Liver (tissue), 9 donors: ENCODE data around the gene FASTKD1. TPM values are rescaled to one million over a fixed set of nuclear protein-coding genes. Genes with fewer than 3 reads are reported as not detected.
A peak's percentile ranks its signal among the peaks of the same experiment; 100 is the strongest.

Experiments used
- DNase-seq: peaks from one replicate; pipeline ENCODE4 v3.0.0-alpha.2; 2017; ENCODE audit warnings: low spot score
- H3K27ac ChIP-seq, 2 donors: one replicate each; pipeline ENCODE4 v1.7.0; 2013; ENCODE audit warnings: inconsistent platforms in 2 of 2, low read length in 2 of 2, control low read depth in 1 of 2, low read depth in 1 of 2, mild to moderate bottlenecking in 1 of 2
- H3K27me3 ChIP-seq, 4 donors: one replicate each; pipeline versions ENCODE4 v1.6.1 to v1.7.0; 2013; ENCODE audit warnings: low read length in 3 of 4, inconsistent platforms in 1 of 4, mild to moderate bottlenecking in 1 of 4, moderate library complexity in 1 of 4; ENCODE audit not compliant: control insufficient read depth in 4 of 4, insufficient read depth in 4 of 4
- H3K36me3 ChIP-seq, 4 donors: one replicate each; pipeline versions ENCODE4 v1.6.1 to v1.7.0; 2013; ENCODE audit warnings: low read length in 3 of 4, mild to moderate bottlenecking in 3 of 4, low read depth in 1 of 4, moderate library complexity in 1 of 4; ENCODE audit not compliant: control insufficient read depth in 4 of 4, insufficient read depth in 3 of 4
- H3K4me1 ChIP-seq, 4 donors: one replicate each; pipeline versions ENCODE4 v1.6.1 to v1.7.0; 2013; ENCODE audit warnings: low read length in 3 of 4, mild to moderate bottlenecking in 3 of 4, moderate library complexity in 1 of 4; ENCODE audit not compliant: control insufficient read depth in 4 of 4, insufficient read depth in 4 of 4
- H3K4me3 ChIP-seq, 3 donors: one replicate each; pipeline versions ENCODE4 v1.6.1 to v1.7.0; 2013; ENCODE audit warnings: low read length in 3 of 3, control low read depth in 1 of 3, low read depth in 1 of 3, mild to moderate bottlenecking in 1 of 3
- H3K9ac ChIP-seq, 2 donors: one replicate each; pipeline ENCODE4 v1.7.0; 2013; ENCODE audit warnings: low read length in 2 of 2, mild to moderate bottlenecking in 2 of 2, moderate library complexity in 2 of 2, control low read depth in 1 of 2, low read depth in 1 of 2
- H3K9me3 ChIP-seq, 4 donors: one replicate each; pipeline versions ENCODE4 v1.6.1 to v1.7.0; 2013; ENCODE audit warnings: low read length in 3 of 4; ENCODE audit not compliant: control insufficient read depth in 4 of 4
- EGR1 ChIP-seq, 2 donors: IDR thresholded peaks; 2 replicates each; pipeline ENCODE4 v1.6.1; 2016 to 2018; ENCODE audit warnings: antibody characterized with exemption in 2 of 2, low read depth in 2 of 2
- FOXA1 ChIP-seq: IDR thresholded peaks from 2 replicates; pipeline ENCODE4 v1.6.1; 2016; ENCODE audit warnings: antibody characterized with exemption
- FOXA2 ChIP-seq: IDR thresholded peaks from 2 replicates; pipeline ENCODE4 v1.6.1; 2016; ENCODE audit warnings: antibody characterized with exemption
- HNF4A ChIP-seq, 2 donors: conservative IDR thresholded peaks; 2 replicates each; pipeline ENCODE4 v1.6.1; 2016; ENCODE audit warnings: antibody characterized with exemption in 2 of 2, mild to moderate bottlenecking in 2 of 2
- HNF4G ChIP-seq: IDR thresholded peaks from 2 replicates; pipeline ENCODE4 v1.6.1; 2016; ENCODE audit warnings: antibody characterized with exemption
- JUND ChIP-seq, 2 donors: IDR thresholded peaks; 2 replicates each; pipeline ENCODE4 v1.6.1; 2016; ENCODE audit warnings: antibody characterized with exemption in 2 of 2
- NR2F2 ChIP-seq: IDR thresholded peaks from 2 replicates; pipeline ENCODE4 v1.6.1; 2016; ENCODE audit warnings: antibody characterized with exemption
- RXRA ChIP-seq, 2 donors: IDR thresholded peaks; 2 replicates each; pipeline ENCODE4 v1.6.1; 2017 to 2018; ENCODE audit warnings: antibody characterized with exemption in 2 of 2, mild to moderate bottlenecking in 1 of 2
- SP1 ChIP-seq: IDR thresholded peaks from 2 replicates; pipeline ENCODE4 v1.6.1; 2018; ENCODE audit warnings: antibody characterized with exemption, mild to moderate bottlenecking
- YY1 ChIP-seq: IDR thresholded peaks from 2 replicates; pipeline ENCODE4 v1.6.1; 2016; ENCODE audit warnings: antibody characterized with exemption, mild to moderate bottlenecking
- WGBS: extraction: QIAGEN DNeasy Blood & Tissue Kit; methylation state at CpG from one replicate; pipeline ENCODE4 v1.1.7; 2013; 5-methylcytosine and 5-hydroxymethylcytosine counted together
- polyA plus RNA-seq, 2 donors: library from polyadenylated mRNA; stranded (reverse) in 1 of 2; unstranded in 1 of 2; fragments of 200-250 nt in 1 of 2; fragments of >200 nt in 1 of 2; fragmentation: Nextera tagmentation in 1 of 2; extraction: Ambion mirVana in 1 of 2; gene quantifications; one replicate each; pipeline versions ENCODE4 v1.2.1 to v1.2.3, GENCODE V29; 2013 to 2015
- total RNA-seq, 2 donors: library from RNA; depleted of rRNA; stranded (reverse); fragments of >200 nt; gene quantifications; one replicate each; pipeline ENCODE4 v1.2.3, GENCODE V29; 2014
- TF ChIP-seq, protein P1 (sequence below): IDR thresholded peaks from 2 replicates; pipeline ENCODE4 v1.6.1; 2016; ENCODE audit warnings: antibody characterized with exemption
- TF ChIP-seq, protein P2 (sequence below): IDR thresholded peaks from 2 replicates; pipeline ENCODE4 v1.6.1; 2016; ENCODE audit warnings: antibody characterized with exemption
- TF ChIP-seq, protein P3 (sequence below): fragments of 150-350 bp; IDR thresholded peaks from 2 replicates; pipeline ENCODE4 v1.5.1; 2017; ENCODE audit warnings: improper control_type of control experiment, low read depth, low read length; ENCODE audit not compliant: missing input control
- TF ChIP-seq, protein P4 (sequence below): IDR thresholded peaks from 2 replicates; pipeline ENCODE4 v1.6.1; 2016; ENCODE audit warnings: antibody characterized with exemption
- TF ChIP-seq, protein P5 (sequence below): IDR thresholded peaks from 2 replicates; pipeline ENCODE4 v1.6.1; 2016; ENCODE audit warnings: antibody characterized with exemption, mild to moderate bottlenecking
- donor health status: healthy.
- donor health status: healthy.
- donor health status: healthy.
- donor health status: healthy.
- donor health status: healthy.

Gene FASTKD1
- total and polyA plus RNA-seq, 4 donors: 6.7 to 20.7 (median 16.2) TPM

DNA sequence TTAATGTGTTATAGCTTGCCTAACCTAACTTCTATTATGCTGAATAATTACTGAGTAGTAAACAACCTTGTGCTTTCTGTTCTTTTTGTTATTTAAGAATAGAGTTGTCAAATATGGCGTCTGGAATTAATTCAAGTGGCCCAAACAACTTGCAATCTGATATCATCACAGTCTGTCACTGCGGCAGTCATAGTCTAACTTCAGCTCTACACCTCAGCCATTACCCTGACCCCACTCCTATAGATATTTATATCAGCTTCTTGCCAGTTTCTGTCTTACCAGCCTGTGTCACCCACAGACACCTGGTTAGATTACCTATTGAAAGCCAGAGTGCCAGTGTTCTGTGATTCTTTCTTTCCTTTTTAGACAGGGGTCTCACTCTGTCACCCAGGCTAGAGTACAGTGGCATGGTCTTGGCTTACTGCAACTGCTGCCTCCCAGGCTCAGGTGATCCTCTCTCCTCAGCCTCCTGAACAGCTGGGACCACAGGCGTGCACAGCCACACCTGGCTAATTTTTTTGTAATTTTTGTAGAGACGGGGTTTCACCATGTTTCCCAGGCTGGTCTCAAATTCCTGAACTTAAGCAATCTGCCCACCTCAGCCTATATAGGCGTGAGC, 78.2 kb downstream of the FASTKD1 start:
- Histone ChIP-seq H3K9me3 (no peaks in the 10 kb centered on the region), H3K9ac (no peak overlapping the region)
- WGBS: 97% methylated on average over 5 of the region's 5 CpGs

DNA sequence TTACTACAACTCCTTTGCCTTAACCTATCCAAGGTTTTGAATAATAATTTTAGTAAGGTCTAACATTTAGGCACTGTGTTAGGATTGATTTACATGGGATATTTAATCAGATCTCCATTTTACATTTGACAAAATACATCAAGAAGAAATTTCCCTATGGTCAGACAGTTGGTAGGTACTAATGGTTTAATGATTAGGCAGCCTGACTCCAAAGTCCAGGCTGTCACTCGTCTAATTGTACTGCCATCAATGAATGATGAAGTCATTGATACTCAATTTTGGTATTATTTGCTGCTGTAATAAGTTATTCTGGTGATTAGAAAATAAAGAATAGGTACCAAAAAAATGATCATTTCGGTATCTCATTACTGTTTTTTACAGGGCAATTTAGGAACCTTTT, 80.3 kb downstream of the FASTKD1 start:
- WGBS: 65% methylated on average over 2 of the region's 2 CpGs
- DNase-seq: no peak
- TF ChIP-seq FOXA1 (no peak), YY1 (peak; percentile 25), JUND (IDR thresholded peaks at IDR 0.05) (peak; percentile 26 to 69), SP1 (peak; percentile 89), HNF4G (peak; percentile 76), HNF4A (conservative IDR thresholded peaks at IDR 0.05) (peak; percentile 78 to 91)
- TF ChIP-seq, protein P1, sequence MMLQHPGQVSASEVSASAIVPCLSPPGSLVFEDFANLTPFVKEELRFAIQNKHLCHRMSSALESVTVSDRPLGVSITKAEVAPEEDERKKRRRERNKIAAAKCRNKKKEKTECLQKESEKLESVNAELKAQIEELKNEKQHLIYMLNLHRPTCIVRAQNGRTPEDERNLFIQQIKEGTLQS: no peak
- Histone ChIP-seq H3K36me3 (peaks cover 0 to 2% (median under 1%) of the 10 kb centered on the region in 4 donors), H3K4me3 (no peak overlapping the region), H3K9me3 (no peaks in the 10 kb centered on the region), H3K27ac (no peak overlapping the region), H3K4me1 (peaks cover 0 to 3% (median 0%) of the 10 kb centered on the region in 4 donors), H3K9ac (no peak overlapping the region), H3K27me3 (no peaks in the 10 kb centered on the region)

More for the DNA sequence above, 78.2 kb downstream of the FASTKD1 start:
- no peak for TF ChIP-seq RXRA (IDR thresholded peaks at IDR 0.05)
- no peak for TF ChIP-seq NR2F2
- TF ChIP-seq, protein P2, sequence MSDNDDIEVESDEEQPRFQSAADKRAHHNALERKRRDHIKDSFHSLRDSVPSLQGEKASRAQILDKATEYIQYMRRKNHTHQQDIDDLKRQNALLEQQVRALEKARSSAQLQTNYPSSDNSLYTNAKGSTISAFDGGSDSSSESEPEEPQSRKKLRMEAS: no peak
- Histone ChIP-seq H3K36me3 (peaks cover 0 to 4% (median 0%) of the 10 kb centered on the region in 4 donors), H3K27me3 (no peaks in the 10 kb centered on the region), H3K4me3 (no peak overlapping the region), H3K4me1 (peaks cover 0 to 3% (median 0%) of the 10 kb centered on the region in 4 donors), H3K27ac (no peak overlapping the region)
- DNase-seq: no peak

DNA sequence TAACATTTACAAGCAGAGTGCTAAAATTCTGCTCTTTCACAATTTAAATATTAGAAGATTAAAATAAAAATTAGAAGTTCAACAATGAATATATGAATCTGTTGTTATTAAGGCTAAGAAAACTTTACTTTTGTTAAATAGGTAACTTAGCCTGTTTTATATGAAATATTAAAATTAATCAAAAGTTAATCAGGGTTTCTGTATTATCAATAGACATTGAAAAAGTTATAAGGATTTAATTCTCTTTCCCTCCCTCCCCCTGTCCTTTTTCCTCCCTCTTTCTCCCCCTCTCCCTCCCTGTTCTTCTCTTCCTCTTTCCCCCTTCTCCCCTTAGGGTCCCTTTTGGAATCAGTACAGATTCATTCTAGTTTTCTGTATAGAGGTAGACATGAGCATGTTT, 82.3 kb downstream of the FASTKD1 start:
- TF ChIP-seq FOXA2 (no peak), JUND (IDR thresholded peaks at IDR 0.05) (no peak), EGR1 (IDR thresholded peaks at IDR 0.05; ENCODE audit: low read depth in 2 of 2) (no peak)
- TF ChIP-seq, protein P2: no peak
- no peak overlapping the region for H3K4me3 ChIP-seq
- H3K27ac ChIP-seq: no peak overlapping the region
- H3K27me3 ChIP-seq: no peaks in the 10 kb centered on the region
- no peaks in the 10 kb centered on the region for H3K9me3 ChIP-seq
- no peak overlapping the region for H3K9ac ChIP-seq
- H3K4me1 ChIP-seq: peaks cover 0 to 3% (median 0%) of the 10 kb centered on the region in 4 donors
- peaks cover 0 to 5% (median under 1%) of the 10 kb centered on the region in 4 donors for H3K36me3 ChIP-seq
- DNase-seq: no peak

DNA sequence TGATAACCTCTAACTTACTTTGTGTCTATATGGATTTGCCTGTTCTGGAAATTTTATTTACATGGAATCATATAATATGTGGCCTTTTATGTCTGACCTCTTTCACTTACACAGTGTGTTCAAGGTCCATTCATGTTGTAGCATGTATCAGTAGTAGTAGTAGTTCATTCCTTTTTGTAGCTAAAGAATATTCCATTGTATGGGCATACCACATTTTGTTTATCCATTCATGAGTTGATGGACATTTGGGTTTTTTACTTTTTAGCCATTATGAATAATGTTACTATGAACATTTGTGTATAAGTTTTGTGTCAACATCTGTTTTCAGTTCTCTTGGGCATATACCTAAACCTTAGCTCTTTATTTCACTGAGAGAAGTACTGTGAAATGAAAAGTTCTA, 82.8 kb downstream of the FASTKD1 start:
- TF ChIP-seq, protein P1: no peak
- TF ChIP-seq, protein P3, sequence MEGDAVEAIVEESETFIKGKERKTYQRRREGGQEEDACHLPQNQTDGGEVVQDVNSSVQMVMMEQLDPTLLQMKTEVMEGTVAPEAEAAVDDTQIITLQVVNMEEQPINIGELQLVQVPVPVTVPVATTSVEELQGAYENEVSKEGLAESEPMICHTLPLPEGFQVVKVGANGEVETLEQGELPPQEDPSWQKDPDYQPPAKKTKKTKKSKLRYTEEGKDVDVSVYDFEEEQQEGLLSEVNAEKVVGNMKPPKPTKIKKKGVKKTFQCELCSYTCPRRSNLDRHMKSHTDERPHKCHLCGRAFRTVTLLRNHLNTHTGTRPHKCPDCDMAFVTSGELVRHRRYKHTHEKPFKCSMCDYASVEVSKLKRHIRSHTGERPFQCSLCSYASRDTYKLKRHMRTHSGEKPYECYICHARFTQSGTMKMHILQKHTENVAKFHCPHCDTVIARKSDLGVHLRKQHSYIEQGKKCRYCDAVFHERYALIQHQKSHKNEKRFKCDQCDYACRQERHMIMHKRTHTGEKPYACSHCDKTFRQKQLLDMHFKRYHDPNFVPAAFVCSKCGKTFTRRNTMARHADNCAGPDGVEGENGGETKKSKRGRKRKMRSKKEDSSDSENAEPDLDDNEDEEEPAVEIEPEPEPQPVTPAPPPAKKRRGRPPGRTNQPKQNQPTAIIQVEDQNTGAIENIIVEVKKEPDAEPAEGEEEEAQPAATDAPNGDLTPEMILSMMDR: no peak
- TF ChIP-seq, protein P4, sequence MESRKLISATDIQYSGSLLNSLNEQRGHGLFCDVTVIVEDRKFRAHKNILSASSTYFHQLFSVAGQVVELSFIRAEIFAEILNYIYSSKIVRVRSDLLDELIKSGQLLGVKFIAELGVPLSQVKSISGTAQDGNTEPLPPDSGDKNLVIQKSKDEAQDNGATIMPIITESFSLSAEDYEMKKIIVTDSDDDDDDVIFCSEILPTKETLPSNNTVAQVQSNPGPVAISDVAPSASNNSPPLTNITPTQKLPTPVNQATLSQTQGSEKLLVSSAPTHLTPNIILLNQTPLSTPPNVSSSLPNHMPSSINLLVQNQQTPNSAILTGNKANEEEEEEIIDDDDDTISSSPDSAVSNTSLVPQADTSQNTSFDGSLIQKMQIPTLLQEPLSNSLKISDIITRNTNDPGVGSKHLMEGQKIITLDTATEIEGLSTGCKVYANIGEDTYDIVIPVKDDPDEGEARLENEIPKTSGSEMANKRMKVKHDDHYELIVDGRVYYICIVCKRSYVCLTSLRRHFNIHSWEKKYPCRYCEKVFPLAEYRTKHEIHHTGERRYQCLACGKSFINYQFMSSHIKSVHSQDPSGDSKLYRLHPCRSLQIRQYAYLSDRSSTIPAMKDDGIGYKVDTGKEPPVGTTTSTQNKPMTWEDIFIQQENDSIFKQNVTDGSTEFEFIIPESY: no peak
- TF ChIP-seq RXRA (IDR thresholded peaks at IDR 0.05): no peak
- TF ChIP-seq, protein P5, sequence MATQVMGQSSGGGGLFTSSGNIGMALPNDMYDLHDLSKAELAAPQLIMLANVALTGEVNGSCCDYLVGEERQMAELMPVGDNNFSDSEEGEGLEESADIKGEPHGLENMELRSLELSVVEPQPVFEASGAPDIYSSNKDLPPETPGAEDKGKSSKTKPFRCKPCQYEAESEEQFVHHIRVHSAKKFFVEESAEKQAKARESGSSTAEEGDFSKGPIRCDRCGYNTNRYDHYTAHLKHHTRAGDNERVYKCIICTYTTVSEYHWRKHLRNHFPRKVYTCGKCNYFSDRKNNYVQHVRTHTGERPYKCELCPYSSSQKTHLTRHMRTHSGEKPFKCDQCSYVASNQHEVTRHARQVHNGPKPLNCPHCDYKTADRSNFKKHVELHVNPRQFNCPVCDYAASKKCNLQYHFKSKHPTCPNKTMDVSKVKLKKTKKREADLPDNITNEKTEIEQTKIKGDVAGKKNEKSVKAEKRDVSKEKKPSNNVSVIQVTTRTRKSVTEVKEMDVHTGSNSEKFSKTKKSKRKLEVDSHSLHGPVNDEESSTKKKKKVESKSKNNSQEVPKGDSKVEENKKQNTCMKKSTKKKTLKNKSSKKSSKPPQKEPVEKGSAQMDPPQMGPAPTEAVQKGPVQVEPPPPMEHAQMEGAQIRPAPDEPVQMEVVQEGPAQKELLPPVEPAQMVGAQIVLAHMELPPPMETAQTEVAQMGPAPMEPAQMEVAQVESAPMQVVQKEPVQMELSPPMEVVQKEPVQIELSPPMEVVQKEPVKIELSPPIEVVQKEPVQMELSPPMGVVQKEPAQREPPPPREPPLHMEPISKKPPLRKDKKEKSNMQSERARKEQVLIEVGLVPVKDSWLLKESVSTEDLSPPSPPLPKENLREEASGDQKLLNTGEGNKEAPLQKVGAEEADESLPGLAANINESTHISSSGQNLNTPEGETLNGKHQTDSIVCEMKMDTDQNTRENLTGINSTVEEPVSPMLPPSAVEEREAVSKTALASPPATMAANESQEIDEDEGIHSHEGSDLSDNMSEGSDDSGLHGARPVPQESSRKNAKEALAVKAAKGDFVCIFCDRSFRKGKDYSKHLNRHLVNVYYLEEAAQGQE: no peak
- no peak for TF ChIP-seq NR2F2
- H3K4me1 ChIP-seq: peaks cover 0 to 3% (median 0%) of the 10 kb centered on the region in 4 donors
- H3K9ac ChIP-seq: no peak overlapping the region
- peaks cover 0 to 5% (median under 1%) of the 10 kb centered on the region in 4 donors for H3K36me3 ChIP-seq
- H3K27ac ChIP-seq: no peak overlapping the region
- no peaks in the 10 kb centered on the region for H3K27me3 ChIP-seq
- no peaks in the 10 kb centered on the region for H3K9me3 ChIP-seq
- DNase-seq: no peak
- no peak overlapping the region for H3K4me3 ChIP-seq
